Thoracic aorta (tissue), 2 donors: ENCODE data around the gene PLA2G4E. TPM values are rescaled to one million over a fixed set of nuclear protein-coding genes. Genes with fewer than 3 reads are reported as not detected.
A peak's percentile ranks its signal among the peaks of the same experiment; 100 is the strongest.

Experiments
- ATAC-seq: fragments of 150-250 bp; one replicate; pipeline ENCODE4 v1.8.0; 2017; ENCODE audit warnings: low read depth; ENCODE audit not compliant: insufficient number of reproducible peaks, low FRiP score
- DNase-seq: peaks from one replicate; pipeline ENCODE4 v3.0.0-alpha.2; 2020; ENCODE audit warnings: low spot score
- H3K27ac ChIP-seq, 2 donors: fragments of 200-600 bp; sonication (generic); 1 replicate in 1 of 2; 2 replicates in 1 of 2; pipeline ENCODE4 v1.5.1; 2016; ENCODE audit warnings: mild to moderate bottlenecking in 2 of 2, moderate library complexity in 2 of 2
- H3K27me3 ChIP-seq: fragments of 200-600 bp; sonication (generic); replicated peaks from 2 replicates; pipeline ENCODE4 v1.6.0; 2016; ENCODE audit warnings: mild to moderate bottlenecking; ENCODE audit not compliant: insufficient read depth
- H3K36me3 ChIP-seq: fragments of 200-600 bp; sonication (generic); one replicate; pipeline ENCODE4 v1.5.1; 2016
- H3K4me1 ChIP-seq, 2 donors: fragments of 200-600 bp; sonication (generic); 1 replicate in 1 of 2; 2 replicates in 1 of 2; pipeline versions ENCODE4 v1.5.1 to v1.6.0; 2016; ENCODE audit warnings: low read depth in 2 of 2, mild to moderate bottlenecking in 1 of 2; ENCODE audit not compliant: control insufficient read depth in 1 of 2
- H3K4me3 ChIP-seq: fragments of 200-600 bp; sonication (generic); 2 replicates; pipeline ENCODE4 v1.5.1; 2016; ENCODE audit warnings: mild to moderate bottlenecking
- H3K9me3 ChIP-seq: fragments of 200-600 bp; sonication (generic); 2 replicates; pipeline ENCODE4 v1.5.1; 2016
- CTCF ChIP-seq: fragments of 200-600 bp; sonication (generic); IDR thresholded peaks from one replicate; pipeline ENCODE4 v1.5.1; 2019; ENCODE audit warnings: antibody characterized with exemption
- total RNA-seq, 2 donors: library from RNA; depleted of rRNA; stranded (reverse); fragments of >200 nt; gene quantifications; one replicate each; pipeline versions ENCODE4 v1.1.0 to v1.2.3, GENCODE V29; 2016

The PLA2G4E gene
- total RNA-seq, 2 donors from 2014 or later = not detected

DNA sequence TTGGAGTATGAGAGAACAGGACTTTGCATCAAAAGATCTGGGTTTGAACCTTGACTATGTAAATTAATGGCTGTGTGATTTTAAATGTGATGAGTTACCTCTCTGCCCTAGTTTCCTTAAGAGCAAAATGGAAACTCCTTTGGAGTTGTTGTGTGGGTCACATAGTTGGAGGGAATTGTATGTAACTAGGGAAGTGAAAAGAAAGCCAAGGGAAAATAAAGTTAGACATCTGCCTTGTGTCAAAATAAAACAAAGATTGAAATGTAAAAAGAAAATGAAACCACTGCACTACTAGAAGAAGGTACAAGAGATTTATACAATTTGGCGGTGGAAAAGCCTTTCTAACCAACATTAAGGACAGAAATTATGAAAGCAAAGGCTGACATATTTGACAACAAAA, 46.8 kb downstream of the PLA2G4E start:
- ATAC-seq = no peak

GRCh38 chr15:41972253-41973242, 48.3 kb downstream of the PLA2G4E start, which contains the start of gene EHD4:
EHD4 (minus strand) TSS chr15:41972557; CDS start chr15:41972494, 63 bp downstream.
- no peaks in the 10 kb centered on the region for H3K36me3 ChIP-seq
- peak within 1 kb of the TSS; percentile 95 for H3K4me3 ChIP-seq
- H3K27ac ChIP-seq = peak within 1 kb of the TSS; percentile 96 to 97
- H3K27me3 ChIP-seq = no peaks in the 10 kb centered on the region
- H3K9me3 ChIP-seq = no peaks in the 10 kb centered on the region
- ATAC-seq (peak; percentile 90), DNase-seq (peak; percentile 98)
- peak; percentile 25 for TF ChIP-seq CTCF
- peaks cover 17 to 43% of the 10 kb centered on the region in 2 donors for H3K4me1 ChIP-seq

More for the DNA sequence above, 46.8 kb downstream of the PLA2G4E start:
- H3K4me1 ChIP-seq = peaks cover 8 to 28% of the 10 kb centered on the region in 2 donors
- no peak for TF ChIP-seq CTCF
- no peak for DNase-seq
- H3K4me3 ChIP-seq = no peak overlapping the region
- H3K9me3 ChIP-seq = no peaks in the 10 kb centered on the region
- no peaks in the 10 kb centered on the region for H3K27me3 ChIP-seq
- no peaks in the 10 kb centered on the region for H3K36me3 ChIP-seq
- no peak overlapping the region for H3K27ac ChIP-seq

- Histone ChIP-seq H3K4me1 (peaks cover 23 to 50% of the 10 kb centered on the region in 2 donors), H3K36me3 (no peaks in the 10 kb centered on the region), H3K4me3 (peak overlapping the region; percentile 95), H3K27ac (peak overlapping the region; percentile 96 to 97), H3K9me3 (no peaks in the 10 kb centered on the region), H3K27me3 (no peaks in the 10 kb centered on the region)
- DNase-seq (no peak), ATAC-seq (peak; percentile 30)
- TF ChIP-seq CTCF = no peak
These were observed 49.0 kb downstream of the PLA2G4E start for GRCh38 chr15:41971895-41972252.

- H3K4me3 ChIP-seq = peak overlapping the region; percentile 95
- peak overlapping the region; percentile 96 to 97 for H3K27ac ChIP-seq
- no peaks in the 10 kb centered on the region for H3K27me3 ChIP-seq
- peak; percentile 17 for ATAC-seq
- peak; percentile 36 for TF ChIP-seq CTCF
- H3K9me3 ChIP-seq = no peaks in the 10 kb centered on the region
- H3K4me1 ChIP-seq = peaks cover 28 to 56% of the 10 kb centered on the region in 2 donors
- peak; percentile 35 for DNase-seq
- no peaks in the 10 kb centered on the region for H3K36me3 ChIP-seq
These were observed 49.5 kb downstream of the PLA2G4E start for GRCh38 chr15:41971089-41971894.

- Histone ChIP-seq H3K36me3 (no peaks in the 10 kb centered on the region), H3K27me3 (no peaks in the 10 kb centered on the region), H3K4me1 (peaks cover 32 to 64% of the 10 kb centered on the region in 2 donors), H3K9me3 (no peaks in the 10 kb centered on the region), H3K4me3 (peak overlapping the region; percentile 95), H3K27ac (peak overlapping the region; percentile 96 to 97)
- DNase-seq (no peak), ATAC-seq (no peak)
- no peak for TF ChIP-seq CTCF
These were observed 50.4 kb downstream of the PLA2G4E start for GRCh38 chr15:41970456-41970855.
